ENCODE measurements around the gene ZFR2. TPM values are rescaled to one million over a fixed set of nuclear protein-coding genes. Genes with fewer than 3 reads are reported as not detected.
"Not testable (repeated sequence)": the region's sequence is repeated elsewhere in the genome, so short reads cannot be mapped to it uniquely, and the experiment has no call there.

ZFR2 gene
- polyA plus RNA-seq, 3 donors, result 1.3 to 2.0 (median 1.5) TPM

DNA sequence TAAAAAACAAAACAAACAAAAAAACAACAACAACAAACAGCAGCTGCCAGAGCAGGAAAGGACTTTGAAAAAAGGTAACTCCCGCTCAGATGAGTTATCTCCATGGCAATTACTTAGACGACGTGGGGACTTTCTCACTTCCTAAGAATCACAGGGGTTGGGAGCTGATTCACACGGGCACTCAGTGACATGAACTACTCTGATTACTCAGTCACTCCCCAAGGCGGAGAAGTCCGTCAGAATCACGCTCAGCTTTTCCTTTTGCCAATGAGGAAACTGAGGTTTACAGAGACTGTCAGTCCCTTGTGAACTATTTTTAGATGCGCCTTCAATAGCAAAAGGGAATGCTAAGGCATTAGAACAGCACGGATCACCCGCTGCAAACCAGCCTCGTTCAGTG lies 50.4 kb downstream of the ZFR2 start:
- no peak for DNase-seq (ENCODE audit: low read depth in 3 of 3, low spot score in 2 of 3)

- no peak for DNase-seq (ENCODE audit: low read depth in 3 of 3, low spot score in 2 of 3)
Observed at GRCh38 chr19:3817761-3818160, 51.1 kb downstream of the ZFR2 start.

DNA sequence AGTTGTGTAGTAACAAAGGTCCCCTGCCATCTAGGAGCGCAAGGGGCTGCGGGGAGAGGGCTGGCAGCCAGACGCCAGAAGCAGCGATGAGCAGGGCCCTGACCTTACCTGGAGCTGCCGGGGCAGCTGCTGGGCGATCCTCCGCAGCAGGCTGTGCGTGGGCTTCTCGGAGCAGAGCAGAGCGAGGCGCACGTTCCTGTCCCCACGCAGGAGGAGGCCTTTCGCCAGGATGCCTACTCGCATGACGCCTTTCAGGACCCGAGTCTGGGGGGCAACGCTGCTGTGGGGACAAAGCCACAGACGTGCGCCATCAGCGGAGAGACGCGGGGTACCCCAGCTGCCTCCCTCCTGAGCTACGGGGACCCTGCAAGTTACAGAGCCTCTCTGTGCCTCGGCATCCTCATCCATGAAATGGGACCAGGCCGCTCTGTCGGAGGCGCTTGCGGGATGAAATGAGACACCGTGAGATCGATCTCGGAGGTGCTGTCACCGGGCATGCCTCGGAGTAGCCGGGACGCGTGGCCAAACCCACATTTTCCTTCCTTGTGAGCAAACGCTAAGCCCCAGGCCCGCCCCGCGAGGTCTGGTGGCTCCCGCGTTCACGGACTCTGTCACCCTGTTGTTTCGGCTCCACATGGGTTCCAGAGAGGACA lies 52.1 kb downstream of the ZFR2 start:
- no peak for DNase-seq (ENCODE audit: low read depth in 3 of 3, low spot score in 2 of 3)

- DNase-seq (ENCODE audit: low read depth in 3 of 3, low spot score in 2 of 3), result not testable (repeated sequence)
Observed at GRCh38 chr19:3816148-3816547, 52.7 kb downstream of the ZFR2 start.

- no peak for DNase-seq (ENCODE audit: low read depth in 3 of 3, low spot score in 2 of 3)
Observed at GRCh38 chr19:3814648-3815047, 54.2 kb downstream of the ZFR2 start.

DNA sequence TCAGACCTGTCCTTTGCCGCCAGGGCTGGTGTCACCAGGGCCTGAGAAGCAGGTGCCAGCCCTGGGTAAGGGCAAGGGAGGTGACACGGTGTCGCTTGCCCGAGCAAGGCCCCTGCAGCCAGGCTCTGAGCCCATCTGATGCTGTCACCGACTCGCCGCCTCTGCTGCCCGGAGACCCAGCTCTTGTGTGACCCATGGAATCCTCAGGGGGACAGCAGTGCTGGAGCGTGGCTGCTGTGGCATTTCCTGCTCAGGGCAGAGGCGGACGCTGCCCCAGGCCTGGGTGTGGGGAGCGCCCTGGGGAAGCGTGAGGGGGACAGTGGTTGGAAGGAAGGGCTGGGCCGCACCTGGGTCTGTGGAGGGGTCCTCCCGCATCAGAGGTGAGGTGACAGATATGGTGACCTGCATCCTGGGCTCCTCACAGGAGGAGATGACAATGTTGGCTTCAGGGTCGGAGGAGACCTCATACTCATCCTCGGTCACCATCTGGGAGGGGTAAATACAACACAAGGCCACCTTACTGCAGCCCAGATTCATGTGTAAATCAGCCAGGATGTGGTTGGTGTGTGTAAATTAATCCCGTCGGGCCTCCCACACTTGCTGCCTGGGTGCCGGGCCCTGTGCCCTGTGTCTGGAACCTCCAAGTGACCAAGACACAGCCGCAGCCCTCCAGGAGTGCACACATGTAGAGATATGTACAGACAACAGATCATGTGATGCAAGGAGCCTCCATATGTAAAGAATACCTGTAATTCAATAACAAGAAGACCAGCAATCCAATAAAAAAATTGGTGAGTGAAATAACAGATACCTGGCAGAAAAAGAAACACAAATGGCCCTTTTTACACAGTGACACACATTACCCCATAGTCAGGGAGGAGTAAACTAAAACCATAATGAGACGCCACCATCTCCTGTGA lies 55.1 kb downstream of the ZFR2 start:
- DNase-seq (ENCODE audit: low read depth in 3 of 3, low spot score in 2 of 3), result no peak

GRCh38 chr19:3810708-3811355 lies 58.0 kb downstream of the ZFR2 start:
- DNase-seq (ENCODE audit: low read depth in 3 of 3, low spot score in 2 of 3), result no peak

DNA sequence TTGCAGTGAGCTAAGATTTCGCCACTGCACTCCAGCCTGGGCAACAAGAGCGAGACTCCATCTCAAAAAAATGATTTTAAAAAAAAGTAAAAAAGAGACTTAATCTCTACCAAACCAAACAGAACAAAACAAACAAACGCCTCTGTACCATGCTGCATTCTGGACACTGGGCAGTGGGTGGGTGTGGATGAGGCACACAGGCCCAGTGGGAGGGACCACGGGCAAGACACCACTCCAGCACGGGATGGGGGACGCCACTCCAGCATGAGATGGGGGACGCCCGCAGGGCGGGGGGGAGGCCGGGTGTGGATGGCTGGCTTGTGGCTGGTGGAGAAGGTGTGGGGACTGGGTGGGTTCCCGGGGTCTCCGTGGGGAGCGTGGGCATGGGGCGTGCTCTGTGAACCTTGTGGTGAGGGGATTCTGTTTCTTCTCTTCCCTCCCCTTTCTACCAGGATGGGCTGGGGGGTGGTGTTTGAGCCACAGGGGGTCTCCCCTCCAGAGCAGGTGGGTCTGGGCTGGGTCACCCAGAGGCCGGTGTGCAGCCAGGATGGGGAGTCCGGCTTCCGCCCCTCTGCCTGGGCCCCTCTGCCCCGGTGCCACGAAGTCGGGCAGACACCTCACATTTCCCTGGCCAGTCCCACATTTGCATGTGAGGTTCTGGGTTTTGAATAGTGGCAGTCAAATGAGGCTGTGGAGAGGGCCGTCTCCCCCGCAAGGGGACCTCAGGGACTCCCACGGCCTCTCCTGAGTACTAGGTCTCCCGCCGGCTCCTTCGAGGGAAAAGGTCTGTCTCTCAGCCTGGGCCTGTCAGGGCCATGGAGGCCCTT lies 58.7 kb downstream of the ZFR2 start:
- DNase-seq (ENCODE audit: low read depth in 3 of 3, low spot score in 2 of 3), result no peak

- DNase-seq (ENCODE audit: low read depth in 3 of 3, low spot score in 2 of 3), result no peak
Observed at GRCh38 chr19:3808420-3809143, 60.3 kb downstream of the ZFR2 start.

GRCh38 chr19:3807574-3808354 lies 61.1 kb downstream of the ZFR2 start:
- DNase-seq (ENCODE audit: low read depth in 3 of 3, low spot score in 2 of 3), result no peak

- DNase-seq (ENCODE audit: low read depth in 3 of 3, low spot score in 2 of 3), result no peak
Observed at GRCh38 chr19:3807131-3807480, 61.7 kb downstream of the ZFR2 start.

GRCh38 chr19:3805859-3806258 lies 63.0 kb downstream of the ZFR2 start:
- no peak for DNase-seq (ENCODE audit: low read depth in 3 of 3, low spot score in 2 of 3)

GRCh38 chr19:3804429-3804828 lies 64.4 kb downstream of the ZFR2 start:
- DNase-seq (ENCODE audit: low read depth in 3 of 3, low spot score in 2 of 3), result no peak

DNA sequence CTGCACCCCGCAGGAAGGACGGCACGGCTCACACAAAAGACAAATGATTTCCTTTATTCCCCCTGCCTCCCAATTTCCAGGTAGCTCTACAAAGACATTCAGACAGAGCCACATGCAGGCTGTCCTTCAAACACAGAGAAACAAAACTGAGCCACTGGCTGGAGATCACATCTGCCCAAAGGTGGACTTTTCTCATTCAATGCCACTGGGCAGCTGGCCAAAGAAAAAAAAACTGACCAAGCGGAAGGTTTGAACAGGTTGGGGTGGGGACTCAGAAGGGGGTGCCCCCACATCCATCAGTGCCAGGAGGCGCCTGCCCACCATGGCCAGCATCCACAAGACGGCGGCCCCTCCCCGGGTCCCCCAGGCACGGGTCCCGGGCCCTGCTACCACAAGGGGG lies 64.9 kb downstream of the ZFR2 start:
- no peak for DNase-seq (ENCODE audit: low read depth in 3 of 3, low spot score in 2 of 3)

DNA sequence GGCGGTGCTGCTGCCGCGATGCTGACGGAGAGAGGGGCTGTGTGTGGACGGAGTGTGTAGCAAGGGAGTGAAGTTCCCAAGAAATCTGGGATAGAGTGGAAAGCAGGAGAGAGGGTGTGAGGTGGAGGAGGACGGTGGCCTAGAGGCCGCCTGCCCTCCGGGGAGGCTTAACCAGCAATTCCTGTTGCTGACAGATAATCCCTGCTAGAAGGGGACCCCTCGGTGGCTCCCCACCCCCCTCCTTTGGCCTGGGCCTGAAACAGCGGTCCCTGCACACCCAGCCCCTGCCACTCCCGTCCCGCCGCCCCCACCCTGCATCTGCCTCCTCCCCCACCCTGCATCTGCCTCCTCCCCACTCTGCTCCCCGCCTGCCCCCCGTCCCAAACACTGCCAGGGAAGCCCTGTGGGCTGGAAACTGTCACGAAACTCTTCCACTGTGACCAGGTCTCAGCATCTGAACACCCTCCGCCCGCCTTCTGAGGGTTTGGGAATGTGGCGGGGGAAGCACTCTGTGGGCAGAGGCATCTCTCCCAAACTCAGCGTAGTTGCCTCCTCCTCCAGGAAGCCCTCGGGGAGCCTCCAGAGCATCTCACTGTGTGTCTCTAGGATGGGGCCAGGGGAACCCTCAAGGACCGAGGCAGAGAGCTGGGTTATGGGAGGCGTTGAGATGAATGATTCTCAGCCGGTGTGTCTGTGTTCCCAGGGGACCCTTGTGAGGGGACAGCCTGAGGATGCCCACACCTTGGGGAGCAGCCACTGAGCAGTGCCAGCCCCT lies 65.5 kb downstream of the ZFR2 start:
- DNase-seq (ENCODE audit: low read depth in 3 of 3, low spot score in 2 of 3), result no peak

DNA sequence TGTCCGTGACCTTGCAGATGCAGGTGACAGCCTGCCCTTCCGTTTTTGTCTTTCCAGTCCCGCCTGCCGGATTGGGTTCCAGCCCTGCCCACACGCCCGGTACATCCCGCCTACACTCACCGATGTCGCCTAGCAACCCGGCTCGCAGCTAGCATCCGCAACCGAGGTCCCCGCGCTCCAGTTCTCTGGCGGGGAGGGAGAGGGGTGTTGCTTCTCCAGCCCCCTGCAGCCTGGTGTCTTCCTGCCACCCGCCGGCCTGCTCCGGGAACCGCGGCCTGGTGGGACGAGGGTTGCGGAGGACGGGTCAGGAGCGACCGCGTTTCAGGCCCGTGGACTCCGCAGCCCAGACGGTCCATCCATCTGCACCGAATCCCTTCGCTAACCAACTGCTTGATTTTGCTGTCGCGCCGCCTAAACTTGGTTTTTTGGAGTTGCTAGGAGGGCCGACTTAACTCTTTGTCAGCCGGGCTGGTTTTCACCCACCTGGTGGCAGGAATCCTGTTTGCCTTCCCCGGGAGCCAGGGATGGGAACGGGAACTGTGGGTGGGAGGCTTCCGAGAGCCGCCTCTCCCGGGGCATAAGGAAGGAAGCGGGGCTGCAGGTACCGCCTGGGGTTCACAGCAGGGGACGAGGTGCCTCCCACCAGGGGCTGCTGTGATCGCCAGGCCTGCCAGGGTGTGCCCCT lies 67.3 kb downstream of the ZFR2 start:
- DNase-seq (ENCODE audit: low read depth in 3 of 3, low spot score in 2 of 3), result no peak

GRCh38 chr19:3800996-3801395 lies 67.8 kb downstream of the ZFR2 start:
- DNase-seq (ENCODE audit: low read depth in 3 of 3, low spot score in 2 of 3), result no peak

GRCh38 chr19:3798137-3798536 lies 70.7 kb downstream of the ZFR2 start:
- DNase-seq (ENCODE audit: low read depth in 3 of 3, low spot score in 2 of 3), result no peak
